Stimulated activated CD8-positive, alpha-beta memory T cell treated with anti-CD3 and anti-CD28 coated beads, Interleukin-7, amount 100 ng/mL, for 1 hour (primary cell): ENCODE measurements around the gene NRG3.

Source experiments
- DNase-seq, 2 donors: peaks; one replicate each; pipeline ENCODE4 v3.0.0-alpha.2; 2020; ENCODE audit warnings: low read depth in 2 of 2

The NRG3 gene

DNA sequence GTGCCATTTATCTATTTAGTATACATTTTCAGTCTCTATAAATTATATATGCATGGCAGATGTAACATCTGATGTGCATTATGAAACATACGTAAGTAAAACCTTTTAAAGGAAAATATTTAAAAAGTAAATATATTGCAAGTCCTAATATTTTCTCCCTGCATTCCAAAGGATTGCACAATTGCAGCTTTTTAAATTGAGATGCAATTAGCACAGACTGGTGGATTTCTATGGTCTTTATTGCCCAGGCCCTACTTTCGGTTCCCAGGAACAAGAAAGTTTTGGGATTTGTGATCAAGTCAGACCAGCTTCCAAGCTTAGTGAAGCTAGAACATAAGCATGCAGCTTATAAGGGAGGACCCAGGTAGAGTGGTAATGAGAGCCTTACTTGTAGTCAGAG is 337.8 kb downstream of the NRG3 start:
- no peak for DNase-seq

DNA sequence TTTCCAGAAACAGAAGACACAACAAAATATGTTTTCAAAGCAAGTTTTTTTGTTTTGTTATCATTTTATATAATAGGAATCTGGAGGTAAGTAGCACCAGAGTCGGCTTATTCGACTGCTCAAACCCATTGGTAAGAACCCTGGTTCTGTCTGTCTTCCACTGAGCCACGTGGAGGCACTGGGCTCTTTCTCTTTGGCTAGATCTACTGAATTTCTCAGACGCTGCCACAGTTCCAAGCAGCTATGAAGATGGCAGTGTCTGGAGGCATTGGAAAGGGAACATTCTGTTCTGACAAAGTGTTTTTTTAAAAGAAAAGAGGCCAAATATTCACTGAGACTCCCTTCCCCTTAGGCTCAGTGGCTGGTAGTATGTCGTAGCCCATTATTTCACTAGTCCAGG is 338.8 kb downstream of the NRG3 start:
- DNase-seq: no peak

GRCh38 chr10:82221056-82221455 is 346.1 kb downstream of the NRG3 start:
- no peak for DNase-seq

GRCh38 chr10:82221601-82222149 is 346.7 kb downstream of the NRG3 start:
- DNase-seq: no peak

GRCh38 chr10:82228701-82229100 is 353.7 kb downstream of the NRG3 start:
- DNase-seq: no peak

GRCh38 chr10:82234173-82234572 is 359.2 kb downstream of the NRG3 start:
- DNase-seq: no peak

GRCh38 chr10:82236084-82236731 is 361.2 kb downstream of the NRG3 start:
- DNase-seq: no peak

DNA sequence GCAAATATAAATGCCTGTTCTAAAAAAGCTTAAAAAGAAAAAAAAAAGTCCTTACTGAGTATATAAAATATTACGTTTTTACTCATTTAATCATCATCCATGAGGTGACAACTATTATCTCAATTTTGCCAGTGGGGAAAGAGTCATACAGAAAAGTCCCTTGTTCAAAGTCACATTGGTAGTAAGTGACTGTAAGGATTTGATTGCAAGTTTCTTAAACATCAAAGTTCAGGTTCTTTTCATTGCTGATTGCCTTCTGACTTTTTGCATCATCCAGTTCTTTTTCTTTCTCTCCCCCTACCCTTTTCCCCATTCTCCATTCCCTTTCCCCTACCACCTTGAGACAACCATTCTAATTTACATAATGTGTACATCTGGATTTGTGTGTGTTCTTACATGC is 363.3 kb downstream of the NRG3 start:
- DNase-seq: no peak

- no peak for DNase-seq
Observed at GRCh38 chr10:82240408-82240807, 365.4 kb downstream of the NRG3 start.

DNA sequence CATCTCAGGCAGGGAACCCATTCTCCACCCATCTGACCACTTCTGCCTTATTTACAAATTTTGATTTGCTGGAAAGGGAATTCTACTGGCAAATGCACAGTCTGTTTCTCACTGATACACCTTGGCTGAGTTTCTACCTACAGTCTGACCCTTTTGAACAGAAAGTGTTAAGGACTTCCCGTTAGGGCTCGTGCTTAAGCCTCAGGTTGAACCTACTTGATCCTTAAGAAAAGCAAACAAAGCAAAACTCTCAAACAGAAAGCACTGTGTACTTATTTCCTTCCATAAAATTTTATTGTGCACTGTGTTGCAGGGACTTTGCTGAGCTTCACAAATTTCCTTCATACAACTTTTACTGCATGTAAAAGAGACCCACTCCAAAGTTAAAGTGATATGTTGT is 367.8 kb downstream of the NRG3 start:
- DNase-seq: no peak

DNA sequence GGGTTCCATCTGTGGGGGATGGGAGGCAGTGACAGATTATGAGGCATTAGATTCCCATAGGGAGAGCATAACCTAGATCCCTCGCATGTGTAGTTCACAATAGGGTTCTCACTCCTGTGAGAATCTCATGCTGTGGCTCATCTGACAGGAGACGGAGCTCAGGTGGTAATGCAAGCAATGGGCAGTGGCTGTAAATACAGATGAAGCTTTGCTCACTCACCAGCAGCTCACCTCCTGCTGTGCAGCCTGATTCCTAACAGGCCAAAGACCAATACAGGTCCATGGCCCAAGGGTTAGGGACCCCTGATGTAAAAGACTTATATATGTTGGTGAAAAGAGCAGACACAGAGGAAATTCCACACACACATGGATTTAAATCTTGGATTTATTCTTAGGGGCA is 370.2 kb downstream of the NRG3 start:
- no peak for DNase-seq

- no peak for DNase-seq
Observed at GRCh38 chr10:82245906-82246560, 371.0 kb downstream of the NRG3 start.

- DNase-seq: no peak
Observed at GRCh38 chr10:82249141-82249540, 374.1 kb downstream of the NRG3 start.

DNA sequence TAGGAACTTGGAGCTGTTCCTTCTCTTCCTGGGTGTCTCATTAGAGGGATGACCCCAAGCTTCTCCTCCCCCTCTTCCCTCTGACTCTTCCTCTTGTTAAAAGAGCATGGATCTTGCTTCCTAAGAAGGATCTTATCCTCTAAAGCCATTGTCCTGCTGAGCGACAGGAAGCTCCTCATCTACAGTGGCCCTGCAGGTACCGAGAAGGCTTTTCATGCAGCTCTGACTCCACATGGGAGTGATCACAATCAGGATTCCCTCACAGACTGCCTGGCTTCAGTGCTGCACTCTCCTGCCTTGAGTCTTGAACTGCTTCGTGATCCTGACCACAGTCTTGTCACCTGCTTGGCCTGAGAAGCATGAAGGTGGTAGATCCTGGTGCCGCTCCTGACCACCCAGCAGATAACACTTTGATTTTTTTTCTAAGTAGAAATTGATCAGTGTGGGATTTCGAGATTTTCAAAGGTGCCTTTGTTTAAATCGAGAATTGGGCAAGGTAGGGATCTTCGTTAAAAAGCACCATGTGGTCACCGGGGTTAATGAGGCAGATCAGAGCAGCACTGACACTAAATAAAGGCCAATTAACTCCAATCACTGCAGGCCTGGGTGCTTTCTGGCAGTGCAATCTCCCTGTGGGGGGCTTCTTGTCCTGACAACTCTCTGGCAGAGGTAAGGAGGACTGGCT is 376.4 kb downstream of the NRG3 start:
- DNase-seq: no peak

DNA sequence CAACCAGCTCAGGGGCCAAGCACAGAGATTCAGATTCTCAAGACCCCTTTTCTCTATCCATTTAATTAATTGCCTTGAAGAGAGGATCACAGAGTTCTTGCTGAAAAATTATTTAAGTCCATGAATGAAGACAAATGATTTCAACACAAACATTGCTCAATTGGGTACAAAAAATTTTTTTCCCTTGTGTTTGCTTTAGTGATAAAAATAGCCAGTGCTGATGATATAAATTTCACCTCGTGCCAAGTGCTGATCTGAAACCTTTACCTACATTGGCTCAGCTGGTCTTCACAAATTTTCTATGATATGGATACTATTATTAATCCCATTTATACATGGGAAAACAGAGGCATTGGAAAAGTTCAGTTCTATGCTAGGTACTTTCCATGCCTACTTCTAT is 377.1 kb downstream of the NRG3 start:
- no peak for DNase-seq

DNA sequence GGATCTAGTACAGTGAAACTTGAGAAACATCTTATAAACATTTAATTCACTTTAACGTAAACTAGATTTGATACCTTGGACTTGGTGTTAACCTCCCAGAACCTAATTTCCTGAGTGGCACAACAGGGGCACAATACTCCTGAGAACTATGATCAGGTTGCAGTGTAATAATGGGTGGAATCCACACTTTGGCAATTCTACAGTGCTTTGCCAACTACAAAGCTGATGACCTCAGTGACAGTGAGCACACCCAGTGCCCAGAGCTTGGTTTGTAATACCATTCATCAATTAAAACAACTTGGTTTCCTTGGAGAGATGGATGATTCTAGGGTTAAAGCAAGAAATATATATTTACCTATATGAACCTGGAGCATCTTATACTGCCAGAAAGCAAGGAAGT is 379.2 kb downstream of the NRG3 start:
- no peak for DNase-seq

GRCh38 chr10:82256275-82256674 is 381.3 kb downstream of the NRG3 start:
- DNase-seq: no peak

DNA sequence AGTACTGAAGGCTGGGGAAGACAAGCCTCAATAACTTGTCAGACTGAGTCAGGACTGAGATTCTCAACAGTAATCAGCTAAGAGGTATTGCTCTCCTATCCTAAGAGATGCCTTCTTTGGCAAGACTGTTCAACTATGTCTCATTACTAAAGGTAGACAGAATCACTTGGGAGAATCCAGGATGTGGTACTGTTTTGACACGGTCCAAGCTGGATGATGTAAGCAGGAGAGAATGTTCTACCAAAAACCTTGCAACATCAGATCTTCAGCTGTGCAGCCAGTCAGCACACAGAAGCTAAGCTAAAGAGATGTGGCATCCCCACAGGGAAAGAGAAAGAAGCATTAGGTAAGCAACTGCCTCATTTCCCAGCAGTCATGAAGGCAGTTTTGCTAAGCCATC is 391.4 kb downstream of the NRG3 start:
- DNase-seq: no peak

DNA sequence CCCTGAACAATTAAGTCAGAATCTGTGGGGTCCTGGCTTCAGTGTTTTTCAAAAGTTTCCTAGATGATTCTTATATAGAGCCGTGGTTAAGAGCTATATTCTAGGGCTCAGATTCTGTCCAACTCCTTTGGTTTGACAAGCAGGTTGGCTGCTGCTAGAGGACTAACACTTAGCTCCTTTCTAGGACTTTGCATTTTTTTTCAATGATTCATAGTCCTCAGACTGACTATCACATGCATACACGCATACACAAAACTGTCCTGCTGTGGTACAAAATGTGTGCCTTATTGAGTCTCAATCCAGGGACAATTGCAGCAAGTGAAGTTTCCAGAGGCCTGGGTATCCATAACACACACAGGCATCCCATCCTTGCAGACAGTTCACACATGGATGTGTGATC is 392.0 kb downstream of the NRG3 start:
- no peak for DNase-seq

DNA sequence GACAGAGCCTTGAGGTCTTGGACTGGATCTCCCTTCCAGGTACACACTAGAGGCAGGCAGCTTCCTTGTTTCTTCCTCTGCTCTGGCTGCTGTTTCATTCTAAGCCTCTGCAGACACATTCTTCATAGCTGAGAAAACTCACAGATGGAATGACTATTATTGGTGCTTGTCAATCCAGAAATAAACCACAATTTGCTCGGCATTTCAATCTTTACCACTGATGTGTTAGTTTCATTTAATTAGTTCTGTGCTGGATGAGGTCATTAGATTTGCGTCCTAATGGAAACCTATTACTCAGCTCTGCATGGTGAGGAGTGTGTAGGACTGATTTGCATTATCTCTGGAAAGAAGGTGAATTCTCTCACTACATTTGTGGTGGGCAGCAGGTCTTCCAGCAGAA is 392.5 kb downstream of the NRG3 start:
- no peak for DNase-seq

GRCh38 chr10:82267960-82268359 is 393.0 kb downstream of the NRG3 start:
- DNase-seq: no peak

GRCh38 chr10:82277591-82277990 is 402.6 kb downstream of the NRG3 start:
- DNase-seq: no peak
